H1 (cell line): ENCODE results near the gene TACSTD2. TPM values are rescaled to one million over a fixed set of nuclear protein-coding genes. Genes with fewer than 3 reads are reported as not detected.

Experiments
- CTCF ChIA-PET: fragments of 300-600 bp; sonication (Branson Sonifier 250); formaldehyde crosslinking; loops from one replicate; lab custom pipeline; 2021; ENCODE audit not compliant: partially characterized antibody; lab: Charles Lee
- POLR2A ChIA-PET: fragments of 300-600 bp; sonication (Branson Sonifier 250); formaldehyde crosslinking; loops from one replicate; lab custom pipeline; 2021; ENCODE audit warnings: inconsistent platforms; ENCODE audit not compliant: partially characterized antibody; lab: Charles Lee
- DNase-seq, 2 experiments: peaks; one replicate each; pipeline versions ENCODE4 v3.0.0 to v3.0.0-alpha.2; 2010 to 2022; ENCODE audit warnings: low spot score in 2 of 2, low read depth in 1 of 2, mixed read lengths in 1 of 2
- FAIRE-seq: peaks from 2 replicates; lab custom pipeline; 2011; peaks lifted over from hg19 to GRCh38; lab: Jason Lieb, UNC
- H2AFZ ChIP-seq: 2 replicates; pipeline ENCODE4 v1.8.1; 2012; ENCODE audit warnings: low read length, inconsistent platforms
- H2AK5ac ChIP-seq: 2 replicates; pipeline ENCODE4 v1.6.1; 2013; ENCODE audit warnings: low read depth, low read length
- H2BK120ac ChIP-seq: replicated peaks from 2 replicates; pipeline ENCODE3; 2013; ENCODE audit warnings: low read depth, low read length, inconsistent platforms
- H2BK12ac ChIP-seq: 2 replicates; pipeline ENCODE4 v1.6.1; 2013; ENCODE audit warnings: low read depth, low read length
- H2BK15ac ChIP-seq: 2 replicates; pipeline ENCODE4 v1.6.1; 2013; ENCODE audit warnings: low read length
- H2BK20ac ChIP-seq: 2 replicates; pipeline ENCODE4 v1.6.1; 2013; ENCODE audit warnings: low read length
- H2BK5ac ChIP-seq: 2 replicates; pipeline ENCODE4 v1.6.1; 2013; ENCODE audit warnings: low read depth, low read length
- H3K14ac ChIP-seq: 2 replicates; pipeline ENCODE4 v1.6.1; 2013; ENCODE audit warnings: inconsistent platforms; ENCODE audit not compliant: insufficient read length
- H3K18ac ChIP-seq: 2 replicates; pipeline ENCODE4 v1.6.1; 2013; ENCODE audit warnings: low read length; ENCODE audit errors: extremely low read depth
- H3K23ac ChIP-seq: 2 replicates; pipeline ENCODE4 v1.6.1; 2013; ENCODE audit warnings: inconsistent platforms; ENCODE audit not compliant: insufficient read length
- H3K23me2 ChIP-seq: 2 replicates; pipeline ENCODE4 v1.6.1; 2013; ENCODE audit warnings: low read depth, low read length
- H3K27ac ChIP-seq: 2 replicates; pipeline ENCODE4 v1.6.1; 2011; ENCODE audit warnings: low read depth, low read length, inconsistent platforms
- H3K27me3 ChIP-seq, 4 experiments: replicated peaks in 1 of 4; 1 replicate in 1 of 4; 2 replicates in 3 of 4; pipeline versions ENCODE4 v1.6.1 to v1.8.1; 2011 to 2013; ENCODE audit warnings: low read length in 3 of 4, mild to moderate bottlenecking in 3 of 4, inconsistent platforms in 2 of 4, mixed read lengths in 2 of 4, moderate library complexity in 1 of 4; ENCODE audit not compliant: control insufficient read depth in 3 of 4, insufficient read depth in 3 of 4; ENCODE audit errors: extremely low read depth in 1 of 4
- H3K36me3 ChIP-seq, 4 experiments: 2 replicates each; pipeline versions ENCODE4 v1.6.1 to v1.8.1; 2011 to 2013; ENCODE audit warnings: mild to moderate bottlenecking in 4 of 4, low read length in 3 of 4, moderate library complexity in 2 of 4, control low read depth in 1 of 4, inconsistent platforms in 1 of 4; ENCODE audit not compliant: insufficient read depth in 4 of 4, control insufficient read depth in 2 of 4
- H3K4ac ChIP-seq: replicated peaks from 2 replicates; pipeline ENCODE3; 2013; ENCODE audit warnings: low read length, low read depth, mixed read lengths, inconsistent platforms; ENCODE audit not compliant: insufficient read length
- H3K4me1 ChIP-seq, 4 experiments: replicated peaks in 1 of 4; 1 replicate in 1 of 4; 2 replicates in 3 of 4; pipeline versions ENCODE4 v1.6.1 to v1.8.1; 2011 to 2013; ENCODE audit warnings: low read length in 3 of 4, inconsistent platforms in 2 of 4, mixed read lengths in 1 of 4; ENCODE audit not compliant: insufficient read depth in 4 of 4, control insufficient read depth in 3 of 4
- H3K4me2 ChIP-seq, 2 experiments: 2 replicates each; pipeline versions ENCODE4 v1.6.1 to v1.8.1; 2011 to 2013; ENCODE audit warnings: low read depth in 2 of 2, low read length in 2 of 2, control low read depth in 1 of 2, inconsistent platforms in 1 of 2, mild to moderate bottlenecking in 1 of 2; ENCODE audit not compliant: insufficient read depth in 1 of 2
- H3K4me3 ChIP-seq, 4 experiments: fragments of 200-600, 300-600 bp in 1 of 4; sonication (generic), shearing (Covaris generic), sonication (Bioruptor Twin) in 1 of 4; 2 replicates each; pipeline versions ENCODE4 v1.5.1 to v1.8.1; 2011 to 2016; ENCODE audit warnings: low read length in 4 of 4, low read depth in 3 of 4, control low read depth in 2 of 4, inconsistent platforms in 2 of 4, mild to moderate bottlenecking in 2 of 4, mixed read lengths in 1 of 4, moderate library complexity in 1 of 4; ENCODE audit not compliant: insufficient read depth in 2 of 4; ENCODE audit errors: extremely low read depth in 1 of 4
- H3K56ac ChIP-seq: replicated peaks from 2 replicates; pipeline ENCODE3; 2013; ENCODE audit warnings: low read depth, mild to moderate bottlenecking, mixed read lengths, low read length, inconsistent platforms; ENCODE audit not compliant: insufficient read length
- H3K79me1 ChIP-seq: 2 replicates; pipeline ENCODE4 v1.6.1; 2013; ENCODE audit warnings: low read depth, low read length, control low read depth
- H3K79me2 ChIP-seq, 2 experiments: 2 replicates each; pipeline versions ENCODE4 v1.6.1 to v1.8.1; 2012 to 2013; ENCODE audit warnings: low read length in 2 of 2, mild to moderate bottlenecking in 2 of 2, inconsistent platforms in 1 of 2; ENCODE audit not compliant: insufficient read depth in 2 of 2, control insufficient read depth in 1 of 2
- H3K9ac ChIP-seq, 4 experiments: replicated peaks in 1 of 4; 1 replicate in 1 of 4; 2 replicates in 3 of 4; pipeline versions ENCODE4 v1.6.1 to v1.8.1; 2011 to 2013; ENCODE audit warnings: low read depth in 3 of 4, low read length in 3 of 4, control low read depth in 2 of 4, mild to moderate bottlenecking in 2 of 4, moderate library complexity in 2 of 4, inconsistent platforms in 1 of 4; ENCODE audit errors: extremely low read depth in 1 of 4
- H3K9me3 ChIP-seq, 2 experiments: 2 replicates each; pipeline versions ENCODE4 v1.6.1 to v1.8.1; 2012 to 2013; ENCODE audit warnings: mild to moderate bottlenecking in 2 of 2, moderate library complexity in 2 of 2, control low read depth in 1 of 2, inconsistent platforms in 1 of 2, low read depth in 1 of 2, low read length in 1 of 2, mixed read lengths in 1 of 2; ENCODE audit not compliant: insufficient read depth in 2 of 2
- H4K20me1 ChIP-seq, 2 experiments: replicated peaks in 1 of 2; 2 replicates each; pipeline versions ENCODE3 to v1.8.1; 2011 to 2013; ENCODE audit warnings: inconsistent platforms in 2 of 2, low read length in 2 of 2, mild to moderate bottlenecking in 1 of 2; ENCODE audit not compliant: insufficient read depth in 2 of 2, control insufficient read depth in 1 of 2
- H4K5ac ChIP-seq: 2 replicates; pipeline ENCODE4 v1.6.1; 2013; ENCODE audit warnings: low read length, low read depth, mixed read lengths, inconsistent platforms; ENCODE audit not compliant: insufficient read length
- H4K8ac ChIP-seq: 2 replicates; pipeline ENCODE4 v1.8.0; 2013; ENCODE audit warnings: mild to moderate bottlenecking, moderate library complexity, low read length, inconsistent platforms; ENCODE audit not compliant: insufficient read depth; ENCODE audit errors: extremely low read depth
- H4K91ac ChIP-seq: replicated peaks from 2 replicates; pipeline ENCODE3; 2013; ENCODE audit warnings: low read length, mixed read lengths, inconsistent platforms; ENCODE audit not compliant: insufficient read length
- CEBPB ChIP-seq: IDR thresholded peaks from 2 replicates; pipeline ENCODE4 v1.6.1; 2012; ENCODE audit warnings: low read depth, low read length
- SP2 ChIP-seq: IDR thresholded peaks from 2 replicates; pipeline ENCODE4 v1.6.1; 2012; ENCODE audit warnings: mild to moderate bottlenecking, low read length, inconsistent platforms
- WGBS, 2 experiments: shearing (Covaris generic) in 1 of 2; methylation state at CpG; one replicate each; pipeline versions ENCODE4 v1.1.6 to v1.1.7; 2013 to 2015; ENCODE audit warnings: low lambda C conversion rate in 2 of 2, mixed read lengths in 2 of 2, inconsistent platforms in 1 of 2, low coverage in 1 of 2, missing lambda C conversion rate in 1 of 2; ENCODE audit not compliant: insufficient replicate concordance in 2 of 2, insufficient coverage in 1 of 2, insufficient read length in 1 of 2; ENCODE audit errors: extremely low coverage in 1 of 2, missing lambda C conversion rate in 1 of 2; 5-methylcytosine and 5-hydroxymethylcytosine counted together
- polyA plus RNA-seq, 7 experiments: library from polyadenylated mRNA; depleted of rRNA in 3 of 7; stranded (reverse) in 5 of 7; unstranded in 2 of 7; fragments of >200 nt in 5 of 7; fragments of 200-250 nt in 2 of 7; gene quantifications; 1 replicate in 5 of 7; 2 replicates in 1 of 7; 4 replicates in 1 of 7; pipeline versions ENCODE4 v1.2.1 to v1.2.3, GENCODE V29; 2011 to 2013; ENCODE audit warnings: missing spikeins in 2 of 7, mixed read lengths in 2 of 7
- total RNA-seq: library from RNA; stranded (reverse); fragmentation: NEBNext Ultra II Directional; extraction: Animal tissue kit (Norgen Biotek cat#: 25700); gene quantifications from 2 replicates; pipeline ENCODE4 v1.2.1, GENCODE V29; 2021

The TACSTD2 gene
- total and polyA plus RNA-seq, 2 of the 8 experiments (the other 6 are each of a cell fraction or from before 2014, with no cell fraction given), result 0.76 to 0.85 TPM

DNA sequence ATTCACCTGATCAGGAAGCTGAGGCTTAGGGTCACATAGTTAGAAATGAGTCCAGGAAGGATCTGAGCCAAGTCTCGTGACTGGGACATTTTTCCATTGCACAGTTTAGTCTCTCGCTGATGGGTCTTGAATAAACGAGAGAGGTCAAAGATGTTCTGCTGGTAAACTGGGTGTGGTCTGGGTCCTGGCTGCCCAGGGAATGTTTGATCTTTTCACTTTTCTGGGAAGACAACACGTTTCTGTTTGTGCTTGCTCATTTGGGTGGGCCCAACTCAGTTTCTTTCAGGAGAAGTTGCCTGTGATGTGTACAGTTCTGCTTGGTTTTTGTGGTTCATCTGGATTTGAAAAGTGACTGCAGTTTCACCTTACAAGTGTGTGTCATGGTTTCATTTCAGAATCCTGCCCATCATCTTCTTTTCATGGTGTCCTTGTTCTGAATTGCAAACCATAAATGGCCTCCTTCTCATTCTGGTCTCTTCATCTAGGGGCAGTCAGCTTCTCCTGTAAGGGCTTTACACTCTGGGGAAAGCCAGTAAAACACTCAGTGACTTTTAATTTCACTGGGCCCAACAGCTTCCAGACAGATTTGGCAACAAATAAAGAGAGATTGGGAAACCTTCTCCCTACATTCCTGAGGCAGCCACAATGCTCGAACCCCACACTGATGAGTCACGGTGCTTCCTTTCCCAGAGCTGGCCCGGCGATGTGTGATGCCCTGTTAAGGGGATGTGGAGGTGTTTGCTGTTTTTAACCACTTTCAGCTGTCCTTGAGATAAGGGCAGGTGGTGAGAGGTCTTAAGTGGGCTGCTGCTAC is 7.2 kb upstream of the TACSTD2 start:
- TF ChIP-seq SP2 (no peak), CEBPB (0 out of 2 replicates have a peak, but pooled peaks have one; percentile 5)
- Histone ChIP-seq H3K4me1 (no peaks in the 10 kb centered on the region), H3K18ac (no peak overlapping the region), H2BK12ac (no peak overlapping the region), H3K9ac (no peak overlapping the region), H3K79me1 (no peaks in the 10 kb centered on the region), H3K56ac (no peak overlapping the region), H2BK20ac (no peak overlapping the region), H3K4me3 (no peak overlapping the region), H4K8ac (no peak overlapping the region), H3K23ac (no peak overlapping the region), H4K91ac (no peak overlapping the region), H2AFZ (0 out of 2 replicates have a peak overlapping the region, but pooled peaks have one; percentile 34), H2BK5ac (no peak overlapping the region), H4K5ac (no peak overlapping the region), H3K79me2 (no peaks in the 10 kb centered on the region), H3K4ac (no peak overlapping the region), H2BK120ac (no peak overlapping the region), H3K4me2 (no peak overlapping the region), H3K27me3 (no peaks in the 10 kb centered on the region), H2BK15ac (no peak overlapping the region), H3K9me3 (no peaks in the 10 kb centered on the region), H4K20me1 (no peaks in the 10 kb centered on the region), H2AK5ac (no peak overlapping the region), H3K36me3 (no peaks in the 10 kb centered on the region), H3K14ac (no peak overlapping the region), H3K27ac (no peak overlapping the region), H3K23me2 (no peaks in the 10 kb centered on the region)
- CTCF ChIA-PET, result interaction anchor here (0.9 to 1.8 kb wide), 4 partner anchors 14 to 69 kb away, joined by 4 to 5 read pairs (median 4); no protein-coding TSS in a partner anchor
- no peak for FAIRE-seq
- DNase-seq, result no peak
- 88% methylated on average over 8 of the region's 8 CpGs; no CpG with 5 or more reads in 1 of the 2 experiments for WGBS, 2 experiments
- POLR2A ChIA-PET, result no interaction called here
